HUES6 (cell line): ENCODE measurements around the gene USH1C.

Experiments used
- H3K27ac ChIP-seq: 2 replicates; pipeline ENCODE4 v1.7.0; 2013; ENCODE audit warnings: low read depth, mild to moderate bottlenecking, low read length, inconsistent platforms
- H3K27me3 ChIP-seq: 2 replicates; pipeline ENCODE4 v1.6.1; 2013; ENCODE audit warnings: low read length; ENCODE audit not compliant: control insufficient read depth, insufficient read depth
- H3K36me3 ChIP-seq: 2 replicates; pipeline ENCODE4 v1.6.1; 2013; ENCODE audit warnings: low read length; ENCODE audit not compliant: control insufficient read depth, insufficient read depth
- H3K4me1 ChIP-seq: 2 replicates; pipeline ENCODE4 v1.6.1; 2013; ENCODE audit warnings: low read length; ENCODE audit not compliant: control insufficient read depth, insufficient read depth
- H3K4me3 ChIP-seq: 2 replicates; pipeline ENCODE4 v1.5.1; 2013; ENCODE audit warnings: low read depth, low read length
- H3K9ac ChIP-seq: one replicate; pipeline ENCODE4 v1.6.1; 2013; ENCODE audit warnings: mild to moderate bottlenecking, low read length
- H3K9me3 ChIP-seq: 2 replicates; pipeline ENCODE4 v1.6.1; 2013; ENCODE audit warnings: low read depth, low read length; ENCODE audit not compliant: control insufficient read depth, insufficient read depth

The USH1C gene

DNA sequence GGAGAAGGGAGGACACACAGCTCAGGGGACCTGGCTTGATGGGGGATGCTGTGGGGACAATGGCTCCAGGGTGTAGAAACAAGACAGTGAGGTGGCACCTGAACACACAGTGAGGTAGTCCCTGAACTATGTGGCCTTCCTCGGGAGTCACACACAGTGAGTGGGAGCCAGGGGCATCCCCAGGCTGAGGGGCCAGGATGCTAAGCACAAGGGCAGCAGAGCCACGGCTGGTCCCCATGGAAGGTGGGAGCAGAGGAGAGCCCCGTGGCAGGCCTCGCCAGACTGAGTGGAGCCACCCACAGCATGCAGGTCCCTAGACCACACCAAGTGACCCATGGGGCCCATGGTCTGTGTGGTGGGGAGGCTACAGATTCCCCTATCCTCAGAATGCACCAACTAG lies 41.6 kb downstream of the USH1C start:
- no peak overlapping the region for H3K4me3 ChIP-seq
- H3K9me3 ChIP-seq, result no peaks in the 10 kb centered on the region
- H3K9ac ChIP-seq, result no peak overlapping the region
- no peaks in the 10 kb centered on the region for H3K36me3 ChIP-seq
- peaks cover 5% of the 10 kb centered on the region for H3K4me1 ChIP-seq
- peaks cover 5% of the 10 kb centered on the region; the same call in 1 of the 2 replicates for H3K27me3 ChIP-seq
- H3K27ac ChIP-seq, result no peak overlapping the region

DNA sequence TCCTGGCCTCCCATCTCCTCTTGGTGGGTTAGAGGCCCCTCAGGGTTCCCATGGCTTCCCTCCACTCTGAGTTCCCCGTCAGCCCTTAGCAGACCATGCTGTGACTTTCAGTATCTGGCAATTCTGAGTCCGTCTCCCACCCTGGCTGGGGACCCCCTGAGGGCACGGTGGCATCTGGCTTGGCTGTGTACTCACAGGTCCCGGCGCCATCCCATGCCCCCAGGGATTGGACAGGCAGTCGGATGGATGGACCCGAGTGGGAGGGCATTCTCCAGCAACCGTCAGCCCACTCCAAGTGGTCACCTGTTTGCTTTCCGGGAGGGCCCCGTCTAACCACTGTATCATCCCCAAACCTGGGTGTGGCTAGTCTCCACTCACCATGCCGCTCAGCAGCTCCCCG lies 43.5 kb downstream of the USH1C start:
- no peak overlapping the region for H3K4me3 ChIP-seq
- H3K36me3 ChIP-seq, result no peaks in the 10 kb centered on the region
- no peak overlapping the region for H3K9ac ChIP-seq
- H3K9me3 ChIP-seq, result no peaks in the 10 kb centered on the region
- H3K27me3 ChIP-seq, result no peaks in the 10 kb centered on the region; the same call in 1 of the 2 replicates
- H3K4me1 ChIP-seq, result peaks cover 5% of the 10 kb centered on the region
- no peak overlapping the region for H3K27ac ChIP-seq

DNA sequence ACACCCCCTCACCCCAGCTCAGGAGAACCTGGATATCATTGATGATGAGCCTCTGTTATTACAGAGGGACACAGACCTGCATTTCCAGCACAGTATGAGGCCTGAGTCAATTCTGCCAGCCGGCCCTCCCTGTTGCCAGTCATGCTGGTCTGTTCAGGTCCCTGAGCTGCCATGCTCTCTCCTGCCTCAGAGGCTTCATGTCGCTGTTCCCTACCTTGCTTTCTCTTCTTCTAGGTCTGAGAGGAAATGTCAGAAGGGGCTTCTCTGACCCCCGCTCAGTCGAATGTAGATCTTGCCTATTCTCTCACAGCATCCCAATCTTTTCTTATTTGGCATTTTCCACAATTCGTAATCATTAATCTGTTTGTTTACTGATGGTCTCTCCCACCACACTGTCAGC lies 45.7 kb downstream of the USH1C start:
- Histone ChIP-seq H3K4me1 (peaks cover 5% of the 10 kb centered on the region), H3K4me3 (no peak overlapping the region), H3K36me3 (no peaks in the 10 kb centered on the region), H3K27me3 (no peaks in the 10 kb centered on the region; the same call in 1 of the 2 replicates), H3K9ac (no peak overlapping the region), H3K9me3 (no peaks in the 10 kb centered on the region), H3K27ac (no peak overlapping the region)

DNA sequence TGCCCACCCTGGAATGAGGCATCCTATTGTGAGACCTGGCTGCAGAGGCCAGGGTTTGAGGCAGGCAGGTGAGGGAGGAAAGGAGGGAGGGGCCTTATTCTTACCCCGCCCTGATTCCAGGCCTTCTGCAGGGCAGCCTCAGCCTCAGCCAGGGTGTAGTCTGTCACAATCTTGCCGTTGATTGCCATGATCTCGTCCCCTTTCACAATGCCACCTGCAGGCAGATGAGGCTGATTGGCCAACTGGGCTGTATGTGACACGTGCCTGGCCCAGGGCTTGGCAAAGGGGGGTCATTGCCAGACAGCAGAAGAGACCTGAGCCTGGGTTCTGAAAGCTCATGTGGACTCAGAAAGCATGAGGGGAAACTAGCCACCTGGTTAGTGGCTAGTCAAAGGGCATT lies 46.2 kb downstream of the USH1C start:
- Histone ChIP-seq H3K36me3 (no peaks in the 10 kb centered on the region), H3K27me3 (no peaks in the 10 kb centered on the region; the same call in 1 of the 2 replicates), H3K9me3 (no peaks in the 10 kb centered on the region), H3K9ac (no peak overlapping the region), H3K4me1 (peaks cover 7% of the 10 kb centered on the region), H3K4me3 (no peak overlapping the region), H3K27ac (no peak overlapping the region)

DNA sequence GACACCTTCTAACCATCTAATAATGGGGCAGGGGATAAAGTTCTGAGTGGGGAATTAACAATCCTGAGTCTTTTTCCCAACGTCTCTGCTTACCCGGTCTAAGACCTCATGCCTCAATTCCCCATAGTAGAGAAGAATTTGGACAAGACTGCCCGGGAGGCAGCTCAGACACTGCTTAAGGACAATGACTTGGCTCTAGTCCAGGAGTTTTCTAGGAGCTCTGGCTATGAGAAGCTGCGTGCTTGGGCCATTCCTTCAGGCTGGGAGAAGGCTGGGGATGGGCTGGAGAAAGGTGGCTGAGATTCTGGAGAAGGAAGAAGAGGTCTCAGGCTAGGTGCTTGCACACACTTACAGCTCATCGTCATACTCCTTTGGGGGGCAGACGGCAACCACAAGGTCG lies 47.8 kb downstream of the USH1C start:
- Histone ChIP-seq H3K4me1 (peaks cover 7% of the 10 kb centered on the region), H3K27ac (no peak overlapping the region), H3K9ac (no peak overlapping the region), H3K9me3 (no peaks in the 10 kb centered on the region), H3K36me3 (no peaks in the 10 kb centered on the region), H3K27me3 (no peaks in the 10 kb centered on the region; the same call in 1 of the 2 replicates), H3K4me3 (no peak overlapping the region)

DNA sequence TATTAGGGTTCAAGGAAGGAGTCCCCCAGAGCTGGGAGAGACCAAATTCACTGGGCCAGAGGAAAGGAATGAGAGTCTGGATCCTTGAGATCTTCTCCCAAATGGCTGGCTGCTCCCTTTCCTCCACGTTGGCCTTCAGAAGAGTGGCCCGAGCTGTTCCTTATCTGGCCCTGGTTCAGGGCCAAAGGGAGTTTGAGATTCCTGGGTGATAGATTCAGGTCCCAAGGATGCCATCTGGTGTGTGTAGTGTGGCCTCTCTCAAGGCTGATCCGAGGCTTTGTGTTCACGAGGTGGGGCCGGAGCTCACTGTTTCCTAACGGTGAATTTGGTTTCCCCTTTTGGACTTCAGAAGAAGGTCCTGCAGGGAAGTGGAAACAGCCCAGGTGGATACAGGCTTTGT lies 50.2 kb downstream of the USH1C start:
- H3K27ac ChIP-seq, result no peak overlapping the region
- H3K4me1 ChIP-seq, result peaks cover 7% of the 10 kb centered on the region
- no peaks in the 10 kb centered on the region for H3K9me3 ChIP-seq
- H3K27me3 ChIP-seq, result no peaks in the 10 kb centered on the region
- H3K36me3 ChIP-seq, result no peaks in the 10 kb centered on the region
- H3K9ac ChIP-seq, result no peak overlapping the region
- no peak overlapping the region for H3K4me3 ChIP-seq

DNA sequence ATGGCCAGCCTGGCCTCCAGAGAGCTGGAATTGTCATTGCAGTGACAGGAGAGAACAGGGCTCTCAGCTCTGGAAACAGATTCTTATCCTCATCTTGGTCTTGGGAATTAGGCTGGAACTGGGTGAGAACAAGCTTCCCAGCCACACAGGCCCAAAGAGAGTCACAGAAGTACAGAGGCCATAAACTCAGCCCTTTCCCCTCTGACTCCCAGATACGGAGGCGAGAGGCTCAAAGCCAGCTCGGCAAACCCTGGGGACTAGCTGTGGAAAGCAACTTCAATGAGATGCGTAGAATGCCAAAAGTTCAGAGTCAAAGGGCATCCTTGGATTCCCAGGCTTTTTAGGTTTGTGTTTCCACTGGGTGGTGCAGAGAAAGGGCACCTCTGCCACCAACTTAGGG lies 53.3 kb downstream of the USH1C start:
- no peak overlapping the region for H3K4me3 ChIP-seq
- H3K9ac ChIP-seq, result no peak overlapping the region
- H3K27me3 ChIP-seq, result 0 out of 2 replicates have a peak, but pooled peaks cover 3% of the 10 kb centered on the region
- H3K36me3 ChIP-seq, result no peaks in the 10 kb centered on the region
- no peaks in the 10 kb centered on the region for H3K9me3 ChIP-seq
- peaks cover 2% of the 10 kb centered on the region; the same call in 1 of the 2 replicates for H3K4me1 ChIP-seq
- no peak overlapping the region for H3K27ac ChIP-seq

DNA sequence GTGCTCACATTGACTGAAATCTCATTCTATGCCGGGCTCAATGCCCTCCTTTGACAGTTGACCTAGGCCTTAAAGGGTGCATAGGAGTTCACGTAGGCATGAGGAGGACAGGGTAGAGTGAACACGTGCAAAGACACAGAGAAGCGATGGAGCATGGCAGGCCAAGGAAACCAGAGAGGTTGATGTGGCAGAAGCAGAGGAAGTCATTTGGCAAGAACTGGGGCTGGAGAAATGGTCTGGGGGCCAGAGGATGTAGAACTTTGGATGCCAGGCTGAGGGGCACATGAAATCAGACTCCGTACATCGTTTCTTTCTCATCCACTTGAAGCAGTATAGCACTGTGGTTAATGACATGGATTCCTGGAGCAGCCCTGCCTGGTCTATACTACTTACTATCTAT lies 54.0 kb downstream of the USH1C start:
- peaks cover 2% of the 10 kb centered on the region; the same call in 1 of the 2 replicates for H3K4me1 ChIP-seq
- no peaks in the 10 kb centered on the region for H3K36me3 ChIP-seq
- H3K27ac ChIP-seq, result no peak overlapping the region
- H3K9ac ChIP-seq, result no peak overlapping the region
- no peak overlapping the region for H3K4me3 ChIP-seq
- H3K27me3 ChIP-seq, result 0 out of 2 replicates have a peak, but pooled peaks cover 3% of the 10 kb centered on the region
- H3K9me3 ChIP-seq, result no peaks in the 10 kb centered on the region

DNA sequence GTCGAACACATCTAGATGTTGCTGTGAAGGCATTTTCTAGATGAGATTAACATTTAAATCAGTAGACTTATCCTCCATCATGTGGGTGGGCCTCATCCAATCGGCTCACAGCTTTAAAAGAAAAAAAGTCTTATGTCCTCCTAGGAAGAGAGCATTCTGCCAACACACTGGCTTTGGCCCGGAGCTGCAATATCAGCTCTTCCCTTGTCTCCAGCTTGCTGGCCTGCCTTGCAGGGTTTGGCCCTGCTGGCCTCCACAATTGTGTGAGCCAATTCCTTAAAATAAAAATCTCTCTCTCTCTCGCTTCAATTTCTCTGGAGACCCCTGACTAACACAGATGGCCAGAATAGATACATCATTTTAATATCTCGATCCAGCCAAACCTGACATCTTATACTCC lies 54.5 kb downstream of the USH1C start:
- Histone ChIP-seq H3K27me3 (peaks cover 3% of the 10 kb centered on the region; the same call in 1 of the 2 replicates), H3K9ac (no peak overlapping the region), H3K4me1 (peaks cover 2% of the 10 kb centered on the region; the same call in 1 of the 2 replicates), H3K9me3 (no peaks in the 10 kb centered on the region), H3K36me3 (no peaks in the 10 kb centered on the region), H3K27ac (no peak overlapping the region), H3K4me3 (no peak overlapping the region)

DNA sequence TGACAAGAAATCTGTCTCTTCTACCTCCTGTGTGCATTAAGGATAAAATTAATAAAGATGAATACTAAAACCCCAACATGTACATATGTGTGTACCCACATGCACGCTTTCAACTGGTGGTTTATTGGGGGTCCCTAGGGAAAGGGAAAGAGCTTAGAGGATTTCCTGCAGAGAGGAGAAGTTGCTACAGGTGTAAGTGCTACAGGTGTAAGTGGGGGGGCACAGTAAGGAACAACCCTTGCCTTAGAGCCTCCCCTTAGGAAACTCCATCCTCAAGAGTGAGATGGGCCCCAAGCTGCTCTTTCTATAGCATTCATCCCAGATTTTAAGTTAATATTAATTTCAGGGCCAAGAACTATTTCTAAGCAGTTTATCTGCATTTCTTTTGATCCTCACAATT lies 55.7 kb downstream of the USH1C start:
- no peak overlapping the region for H3K27ac ChIP-seq
- peaks cover 3% of the 10 kb centered on the region; the same call in 1 of the 2 replicates for H3K27me3 ChIP-seq
- no peaks in the 10 kb centered on the region for H3K36me3 ChIP-seq

DNA sequence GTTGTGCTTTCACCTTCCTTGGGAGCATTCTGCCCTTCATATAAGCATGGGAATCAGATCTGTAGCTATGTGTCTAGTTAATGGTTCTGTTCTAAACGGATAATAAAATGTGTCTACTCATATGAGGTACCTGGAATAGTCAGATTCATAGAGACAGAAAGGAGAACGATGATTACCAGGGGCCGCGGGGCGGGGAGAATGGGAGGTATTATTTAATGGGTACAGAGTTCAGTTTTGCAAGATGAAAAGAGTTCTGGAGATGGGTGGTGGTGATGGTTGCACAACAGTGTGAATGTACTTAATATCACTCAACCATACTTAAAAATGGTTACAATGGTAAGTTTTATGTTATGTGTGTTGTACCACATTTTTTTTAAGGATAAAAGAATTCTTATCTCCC lies 57.6 kb downstream of the USH1C start:
- Histone ChIP-seq H3K27me3 (peaks cover 3% of the 10 kb centered on the region; the same call in 1 of the 2 replicates), H3K4me3 (no peak overlapping the region), H3K9ac (no peak overlapping the region), H3K9me3 (no peaks in the 10 kb centered on the region), H3K4me1 (no peaks in the 10 kb centered on the region), H3K36me3 (no peaks in the 10 kb centered on the region), H3K27ac (no peak overlapping the region)

More for the DNA sequence above, 55.7 kb downstream of the USH1C start:
- Histone ChIP-seq H3K4me3 (no peak overlapping the region), H3K4me1 (peaks cover 2% of the 10 kb centered on the region; the same call in 1 of the 2 replicates), H3K9ac (no peak overlapping the region), H3K9me3 (no peaks in the 10 kb centered on the region)

DNA sequence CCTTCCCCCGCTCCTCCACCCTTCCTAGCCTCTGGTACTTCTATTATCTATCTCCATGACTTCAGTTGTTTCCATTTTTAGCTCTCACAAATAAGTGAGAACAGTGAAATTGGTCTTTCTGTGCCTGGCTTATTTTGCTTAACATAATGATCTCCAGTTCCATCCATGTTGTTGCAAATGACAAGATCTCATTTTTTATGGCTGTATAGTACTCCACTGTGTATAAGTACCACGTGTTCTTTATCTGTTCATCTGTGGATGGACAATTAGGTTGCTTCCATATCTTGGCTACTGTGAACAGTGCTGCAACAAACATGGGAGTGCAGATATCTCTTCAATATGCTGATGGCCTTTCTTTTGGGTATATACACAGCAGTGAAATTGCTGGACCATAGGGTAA lies 60.7 kb downstream of the USH1C start:
- peaks cover 25% of the 10 kb centered on the region for H3K27me3 ChIP-seq
- H3K27ac ChIP-seq, result no peak overlapping the region

More for the DNA sequence above, 60.7 kb downstream of the USH1C start:
- H3K4me1 ChIP-seq, result peaks cover 10% of the 10 kb centered on the region
- H3K9me3 ChIP-seq, result no peaks in the 10 kb centered on the region
- no peak overlapping the region for H3K4me3 ChIP-seq
- H3K36me3 ChIP-seq, result no peaks in the 10 kb centered on the region
- H3K9ac ChIP-seq, result no peak overlapping the region
